NCI-H2196 treated with DMSO at 0.1 percent for 48 hours (cell line): ENCODE data around the gene RNF145.
"Not testable (repeated sequence)": the region's sequence is repeated elsewhere in the genome, so short reads cannot be mapped to it uniquely, and the experiment has no call there.

Source experiments
- DNase-seq: peaks from one replicate; lab custom pipeline; 2025; ENCODE audit not compliant: unreplicated experiment; lab: John Stamatoyannopoulos, UW

RNF145 gene

GRCh38 chr5:159209438-159210209, at the start of gene RNF145:
Gene RNF145, minus strand, starts transcription at chr5:159209553. Its CDS starts 5,936 bp downstream, at chr5:159203617.
- DNase-seq = peak; percentile 43

- DNase-seq = no peak
These were observed 49.0 kb upstream of the RNF145 start for GRCh38 chr5:159258361-159258760.

- no peak for DNase-seq
These were observed 48.4 kb upstream of the RNF145 start for GRCh38 chr5:159257629-159258283.

GRCh38 chr5:159257007-159257406, 47.7 kb upstream of the RNF145 start:
- no peak for DNase-seq

- DNase-seq = no peak
These were observed 42.8 kb upstream of the RNF145 start for GRCh38 chr5:159252195-159252594.

GRCh38 chr5:159249158-159249557, 39.8 kb upstream of the RNF145 start:
- DNase-seq = no peak

GRCh38 chr5:159244890-159245289, 35.5 kb upstream of the RNF145 start:
- DNase-seq = no peak

GRCh38 chr5:159244163-159244562, 34.8 kb upstream of the RNF145 start:
- DNase-seq = no peak

- DNase-seq = no peak
These were observed 34.0 kb upstream of the RNF145 start for GRCh38 chr5:159243385-159243784.

GRCh38 chr5:159242656-159243055, 33.3 kb upstream of the RNF145 start:
- no peak for DNase-seq

GRCh38 chr5:159241946-159242552, 32.7 kb upstream of the RNF145 start:
- no peak for DNase-seq

GRCh38 chr5:159240301-159240870, 31.0 kb upstream of the RNF145 start:
- DNase-seq = no peak

- not testable (repeated sequence) for DNase-seq
These were observed 26.6 kb upstream of the RNF145 start for GRCh38 chr5:159235871-159236520.

- DNase-seq = no peak
These were observed 21.8 kb upstream of the RNF145 start for GRCh38 chr5:159231167-159231566.

GRCh38 chr5:159230657-159231056, 21.3 kb upstream of the RNF145 start:
- no peak for DNase-seq

- not testable (repeated sequence) for DNase-seq
These were observed 18.7 kb upstream of the RNF145 start for GRCh38 chr5:159228097-159228496.

GRCh38 chr5:159227452-159227851, 18.1 kb upstream of the RNF145 start:
- no peak for DNase-seq

- no peak for DNase-seq
These were observed 17.1 kb upstream of the RNF145 start for GRCh38 chr5:159226451-159226850.

- DNase-seq = no peak
These were observed 15.1 kb upstream of the RNF145 start for GRCh38 chr5:159224471-159224870.

GRCh38 chr5:159223469-159223868, 14.1 kb upstream of the RNF145 start:
- DNase-seq = no peak

GRCh38 chr5:159220206-159220605, 10.9 kb upstream of the RNF145 start:
- DNase-seq = no peak
